HG02885 (cell line): ENCODE data around the gene SGK2.
"Not testable (repeated sequence)": the region's sequence is repeated elsewhere in the genome, so short reads cannot be mapped to it uniquely, and the experiment has no call there.

Source experiments
- ATAC-seq: cut with Tn5 transposase; IDR thresholded peaks from one replicate; pipeline ENCODE4 v1.9.1; 2021; ENCODE audit warnings: mild to moderate bottlenecking; ENCODE audit not compliant: unreplicated experiment, poor library complexity

SGK2 gene

GRCh38 chr20:43588526-43588925 lies 29.7 kb downstream of the SGK2 start:
- ATAC-seq = not testable (repeated sequence)

GRCh38 chr20:43590036-43590391 lies 31.2 kb downstream of the SGK2 start:
- no peak for ATAC-seq

- peak; percentile 99 for ATAC-seq
Measured at GRCh38 chr20:43590392-43591303, 31.8 kb downstream of the SGK2 start, which contains the start of gene IFT52. Gene IFT52, plus strand, starts transcription at chr20:43590937. Its CDS starts 3,762 bp downstream, at chr20:43594699.

GRCh38 chr20:43601960-43602359 lies 43.1 kb downstream of the SGK2 start:
- ATAC-seq = not testable (repeated sequence)

- ATAC-seq = no peak
Measured at GRCh38 chr20:43603124-43603523, 44.3 kb downstream of the SGK2 start.

GRCh38 chr20:43605715-43606114 lies 46.9 kb downstream of the SGK2 start:
- no peak for ATAC-seq

- ATAC-seq = not testable (repeated sequence)
Measured at GRCh38 chr20:43607278-43607677, 48.5 kb downstream of the SGK2 start.

GRCh38 chr20:43631598-43631997 lies 72.8 kb downstream of the SGK2 start:
- ATAC-seq = no peak
